H1 (cell line): Measurements from ENCODE around the gene NFIX. TPM values are rescaled to one million over a fixed set of nuclear protein-coding genes. Genes with fewer than 3 reads are reported as not detected.

Experiments
- CTCF ChIA-PET: fragments of 300-600 bp; sonication (Branson Sonifier 250); formaldehyde crosslinking; loops from one replicate; lab custom pipeline; 2021; ENCODE audit not compliant: partially characterized antibody; lab: Charles Lee
- POLR2A ChIA-PET: fragments of 300-600 bp; sonication (Branson Sonifier 250); formaldehyde crosslinking; loops from one replicate; lab custom pipeline; 2021; ENCODE audit warnings: inconsistent platforms; ENCODE audit not compliant: partially characterized antibody; lab: Charles Lee
- DNase-seq, 2 experiments: peaks; one replicate each; pipeline versions ENCODE4 v3.0.0 to v3.0.0-alpha.2; 2010 to 2022; ENCODE audit warnings: low spot score in 2 of 2, low read depth in 1 of 2, mixed read lengths in 1 of 2
- FAIRE-seq: peaks from 2 replicates; lab custom pipeline; 2011; peaks lifted over from hg19 to GRCh38; lab: Jason Lieb, UNC
- H2AFZ ChIP-seq: 2 replicates; pipeline ENCODE4 v1.8.1; 2012; ENCODE audit warnings: low read length, inconsistent platforms
- H2AK5ac ChIP-seq: 2 replicates; pipeline ENCODE4 v1.6.1; 2013; ENCODE audit warnings: low read depth, low read length
- H2BK120ac ChIP-seq: replicated peaks from 2 replicates; pipeline ENCODE3; 2013; ENCODE audit warnings: low read depth, low read length, inconsistent platforms
- H2BK12ac ChIP-seq: 2 replicates; pipeline ENCODE4 v1.6.1; 2013; ENCODE audit warnings: low read depth, low read length
- H2BK15ac ChIP-seq: 2 replicates; pipeline ENCODE4 v1.6.1; 2013; ENCODE audit warnings: low read length
- H2BK20ac ChIP-seq: 2 replicates; pipeline ENCODE4 v1.6.1; 2013; ENCODE audit warnings: low read length
- H2BK5ac ChIP-seq: 2 replicates; pipeline ENCODE4 v1.6.1; 2013; ENCODE audit warnings: low read depth, low read length
- H3K14ac ChIP-seq: 2 replicates; pipeline ENCODE4 v1.6.1; 2013; ENCODE audit warnings: inconsistent platforms; ENCODE audit not compliant: insufficient read length
- H3K18ac ChIP-seq: 2 replicates; pipeline ENCODE4 v1.6.1; 2013; ENCODE audit warnings: low read length; ENCODE audit errors: extremely low read depth
- H3K23ac ChIP-seq: 2 replicates; pipeline ENCODE4 v1.6.1; 2013; ENCODE audit warnings: inconsistent platforms; ENCODE audit not compliant: insufficient read length
- H3K23me2 ChIP-seq: 2 replicates; pipeline ENCODE4 v1.6.1; 2013; ENCODE audit warnings: low read depth, low read length
- H3K27ac ChIP-seq: 2 replicates; pipeline ENCODE4 v1.6.1; 2011; ENCODE audit warnings: low read depth, low read length, inconsistent platforms
- H3K27me3 ChIP-seq, 4 experiments: replicated peaks in 1 of 4; 1 replicate in 1 of 4; 2 replicates in 3 of 4; pipeline versions ENCODE4 v1.6.1 to v1.8.1; 2011 to 2013; ENCODE audit warnings: low read length in 3 of 4, mild to moderate bottlenecking in 3 of 4, inconsistent platforms in 2 of 4, mixed read lengths in 2 of 4, moderate library complexity in 1 of 4; ENCODE audit not compliant: control insufficient read depth in 3 of 4, insufficient read depth in 3 of 4; ENCODE audit errors: extremely low read depth in 1 of 4
- H3K36me3 ChIP-seq, 4 experiments: 2 replicates each; pipeline versions ENCODE4 v1.6.1 to v1.8.1; 2011 to 2013; ENCODE audit warnings: mild to moderate bottlenecking in 4 of 4, low read length in 3 of 4, moderate library complexity in 2 of 4, control low read depth in 1 of 4, inconsistent platforms in 1 of 4; ENCODE audit not compliant: insufficient read depth in 4 of 4, control insufficient read depth in 2 of 4
- H3K4ac ChIP-seq: replicated peaks from 2 replicates; pipeline ENCODE3; 2013; ENCODE audit warnings: low read length, low read depth, mixed read lengths, inconsistent platforms; ENCODE audit not compliant: insufficient read length
- H3K4me1 ChIP-seq, 4 experiments: replicated peaks in 1 of 4; 1 replicate in 1 of 4; 2 replicates in 3 of 4; pipeline versions ENCODE4 v1.6.1 to v1.8.1; 2011 to 2013; ENCODE audit warnings: low read length in 3 of 4, inconsistent platforms in 2 of 4, mixed read lengths in 1 of 4; ENCODE audit not compliant: insufficient read depth in 4 of 4, control insufficient read depth in 3 of 4
- H3K4me2 ChIP-seq, 2 experiments: 2 replicates each; pipeline versions ENCODE4 v1.6.1 to v1.8.1; 2011 to 2013; ENCODE audit warnings: low read depth in 2 of 2, low read length in 2 of 2, control low read depth in 1 of 2, inconsistent platforms in 1 of 2, mild to moderate bottlenecking in 1 of 2; ENCODE audit not compliant: insufficient read depth in 1 of 2
- H3K4me3 ChIP-seq, 4 experiments: fragments of 200-600, 300-600 bp in 1 of 4; sonication (generic), shearing (Covaris generic), sonication (Bioruptor Twin) in 1 of 4; 2 replicates each; pipeline versions ENCODE4 v1.5.1 to v1.8.1; 2011 to 2016; ENCODE audit warnings: low read length in 4 of 4, low read depth in 3 of 4, control low read depth in 2 of 4, inconsistent platforms in 2 of 4, mild to moderate bottlenecking in 2 of 4, mixed read lengths in 1 of 4, moderate library complexity in 1 of 4; ENCODE audit not compliant: insufficient read depth in 2 of 4; ENCODE audit errors: extremely low read depth in 1 of 4
- H3K56ac ChIP-seq: replicated peaks from 2 replicates; pipeline ENCODE3; 2013; ENCODE audit warnings: low read depth, mild to moderate bottlenecking, mixed read lengths, low read length, inconsistent platforms; ENCODE audit not compliant: insufficient read length
- H3K79me1 ChIP-seq: 2 replicates; pipeline ENCODE4 v1.6.1; 2013; ENCODE audit warnings: low read depth, low read length, control low read depth
- H3K79me2 ChIP-seq, 2 experiments: 2 replicates each; pipeline versions ENCODE4 v1.6.1 to v1.8.1; 2012 to 2013; ENCODE audit warnings: low read length in 2 of 2, mild to moderate bottlenecking in 2 of 2, inconsistent platforms in 1 of 2; ENCODE audit not compliant: insufficient read depth in 2 of 2, control insufficient read depth in 1 of 2
- H3K9ac ChIP-seq, 4 experiments: replicated peaks in 1 of 4; 1 replicate in 1 of 4; 2 replicates in 3 of 4; pipeline versions ENCODE4 v1.6.1 to v1.8.1; 2011 to 2013; ENCODE audit warnings: low read depth in 3 of 4, low read length in 3 of 4, control low read depth in 2 of 4, mild to moderate bottlenecking in 2 of 4, moderate library complexity in 2 of 4, inconsistent platforms in 1 of 4; ENCODE audit errors: extremely low read depth in 1 of 4
- H3K9me3 ChIP-seq, 2 experiments: 2 replicates each; pipeline versions ENCODE4 v1.6.1 to v1.8.1; 2012 to 2013; ENCODE audit warnings: mild to moderate bottlenecking in 2 of 2, moderate library complexity in 2 of 2, control low read depth in 1 of 2, inconsistent platforms in 1 of 2, low read depth in 1 of 2, low read length in 1 of 2, mixed read lengths in 1 of 2; ENCODE audit not compliant: insufficient read depth in 2 of 2
- H4K20me1 ChIP-seq, 2 experiments: replicated peaks in 1 of 2; 2 replicates each; pipeline versions ENCODE3 to v1.8.1; 2011 to 2013; ENCODE audit warnings: inconsistent platforms in 2 of 2, low read length in 2 of 2, mild to moderate bottlenecking in 1 of 2; ENCODE audit not compliant: insufficient read depth in 2 of 2, control insufficient read depth in 1 of 2
- H4K5ac ChIP-seq: 2 replicates; pipeline ENCODE4 v1.6.1; 2013; ENCODE audit warnings: low read length, low read depth, mixed read lengths, inconsistent platforms; ENCODE audit not compliant: insufficient read length
- H4K8ac ChIP-seq: 2 replicates; pipeline ENCODE4 v1.8.0; 2013; ENCODE audit warnings: mild to moderate bottlenecking, moderate library complexity, low read length, inconsistent platforms; ENCODE audit not compliant: insufficient read depth; ENCODE audit errors: extremely low read depth
- H4K91ac ChIP-seq: replicated peaks from 2 replicates; pipeline ENCODE3; 2013; ENCODE audit warnings: low read length, mixed read lengths, inconsistent platforms; ENCODE audit not compliant: insufficient read length
- CREB1 ChIP-seq: IDR thresholded peaks from 2 replicates; pipeline ENCODE4 v1.6.1; 2012; ENCODE audit warnings: inconsistent platforms
- CTBP2 ChIP-seq: IDR thresholded peaks from 2 replicates; pipeline ENCODE4 v1.7.0; 2011; ENCODE audit warnings: borderline replicate concordance, mild to moderate bottlenecking, moderate library complexity, mixed read lengths, low read length; ENCODE audit not compliant: insufficient read depth, insufficient read length
- EGR1 ChIP-seq: IDR thresholded peaks from 2 replicates; pipeline ENCODE4 v1.6.1; 2011; ENCODE audit warnings: low read depth, low read length, borderline replicate concordance
- EP300 ChIP-seq, 2 experiments: IDR thresholded peaks; 1 replicate in 1 of 2; 2 replicates in 1 of 2; pipeline ENCODE4 v1.6.1; 2011 to 2012; ENCODE audit warnings: low read depth in 2 of 2, low read length in 2 of 2, mild to moderate bottlenecking in 2 of 2, borderline replicate concordance in 1 of 2, inconsistent platforms in 1 of 2, moderate library complexity in 1 of 2
- GABPA ChIP-seq: IDR thresholded peaks from 2 replicates; pipeline ENCODE4 v1.6.1; 2011; ENCODE audit warnings: mild to moderate bottlenecking, low read length, moderate library complexity, borderline replicate concordance; ENCODE audit not compliant: insufficient read depth
- KDM5A ChIP-seq: fragments of 200-600 bp; IDR thresholded peaks from 2 replicates; pipeline ENCODE4 v1.7.1; 2012; ENCODE audit warnings: mild to moderate bottlenecking, low read length, inconsistent platforms, mixed read lengths
- NRF1 ChIP-seq: IDR thresholded peaks from 2 replicates; pipeline ENCODE4 v1.6.1; 2011; ENCODE audit warnings: mild to moderate bottlenecking, low read depth, low read length, improper control_type of control experiment
- POU5F1 ChIP-seq: IDR thresholded peaks from 2 replicates; pipeline ENCODE4 v1.6.1; 2011; ENCODE audit warnings: low read depth, mild to moderate bottlenecking, low read length, moderate library complexity
- SIRT6 ChIP-seq: IDR thresholded peaks from one replicate; pipeline ENCODE4 v1.7.1; 2012; ENCODE audit warnings: low read length, inconsistent platforms
- SIX5 ChIP-seq: IDR thresholded peaks from 2 replicates; pipeline ENCODE4 v1.6.1; 2011; ENCODE audit warnings: mild to moderate bottlenecking, low read depth, low read length
- whole genome bisulfite sequencing, 2 experiments: shearing (Covaris generic) in 1 of 2; methylation state at CpG; one replicate each; pipeline versions ENCODE4 v1.1.6 to v1.1.7; 2013 to 2015; ENCODE audit warnings: low lambda C conversion rate in 2 of 2, mixed read lengths in 2 of 2, inconsistent platforms in 1 of 2, low coverage in 1 of 2, missing lambda C conversion rate in 1 of 2; ENCODE audit not compliant: insufficient replicate concordance in 2 of 2, insufficient coverage in 1 of 2, insufficient read length in 1 of 2; ENCODE audit errors: extremely low coverage in 1 of 2, missing lambda C conversion rate in 1 of 2; 5-methylcytosine and 5-hydroxymethylcytosine counted together
- polyA plus RNA-seq, 7 experiments: library from polyadenylated mRNA; depleted of rRNA in 3 of 7; stranded (reverse) in 5 of 7; unstranded in 2 of 7; fragments of >200 nt in 5 of 7; fragments of 200-250 nt in 2 of 7; gene quantifications; 1 replicate in 5 of 7; 2 replicates in 1 of 7; 4 replicates in 1 of 7; pipeline versions ENCODE4 v1.2.1 to v1.2.3, GENCODE V29; 2011 to 2013; ENCODE audit warnings: missing spikeins in 2 of 7, mixed read lengths in 2 of 7
- total RNA-seq: library from RNA; stranded (reverse); fragmentation: NEBNext Ultra II Directional; extraction: Animal tissue kit (Norgen Biotek cat#: 25700); gene quantifications from 2 replicates; pipeline ENCODE4 v1.2.1, GENCODE V29; 2021
- TF ChIP-seq, protein P1 (sequence below): IDR thresholded peaks from 2 replicates; pipeline ENCODE4 v1.6.1; 2011; ENCODE audit warnings: low read length, improper control_type of control experiment

The NFIX gene
- total and polyA plus RNA-seq, 2 of the 8 experiments (the other 6 are each of a cell fraction or from before 2014, with no cell fraction given): 0.03 to 0.20 TPM

DNA sequence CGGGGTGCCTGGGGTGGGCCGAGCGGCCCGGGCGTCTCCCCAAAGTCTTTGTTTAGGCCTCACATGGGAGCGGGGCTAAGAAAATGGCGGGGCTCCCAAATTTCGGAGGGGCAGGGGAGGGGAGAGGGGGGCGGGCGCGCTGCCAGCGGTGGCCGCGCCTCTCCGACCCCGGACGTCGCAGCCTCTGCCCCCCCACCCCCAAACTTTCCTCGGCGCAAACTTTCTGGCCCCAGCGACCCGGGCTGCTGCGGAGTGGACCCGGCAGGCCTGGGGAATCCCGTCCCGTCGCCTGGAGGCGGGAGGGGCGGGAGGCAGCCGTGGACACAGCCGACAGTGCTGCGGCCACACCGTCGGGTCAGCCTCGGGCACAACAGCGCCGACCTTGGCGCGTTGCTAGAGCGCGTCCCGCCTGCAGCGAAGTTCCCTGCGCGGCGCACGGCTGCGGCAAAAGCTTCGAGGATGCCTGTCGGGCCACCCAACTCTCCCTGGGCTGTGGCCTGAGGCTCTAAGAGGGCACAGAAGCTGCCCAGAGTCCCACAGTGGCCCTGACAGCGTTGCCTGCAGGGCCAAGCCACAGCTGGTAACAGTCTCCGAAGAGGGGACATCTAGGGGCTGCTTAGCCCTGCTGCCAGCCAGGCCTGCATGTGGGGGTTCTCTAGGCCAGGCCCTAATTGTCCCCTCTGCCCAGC is 1.3 kb downstream of the NFIX start:
- Histone ChIP-seq H3K4me3 (peak overlapping the region in 3 of 4 experiments; percentile 21 to 50 (median 23); a peak in 4 of 8 replicates), H2BK5ac (no peak overlapping the region; the same call in 1 of the 2 replicates), H2BK12ac (no peak overlapping the region; the same call in 1 of the 2 replicates), H4K8ac (peak overlapping the region; percentile 57), H4K5ac (no peak overlapping the region), H3K18ac (no peak overlapping the region), H3K9ac (no peak overlapping the region), H3K27ac (no peak overlapping the region), H2AFZ (no peak overlapping the region), H2BK20ac (no peak overlapping the region), H3K23ac (no peak overlapping the region), H2BK120ac (no peak overlapping the region), H3K4me2 (peak overlapping the region; percentile 49 to 78), H3K56ac (no peak overlapping the region), H3K79me2 (no peaks in the 10 kb centered on the region), H4K20me1 (peaks cover 10 to 23% of the 10 kb centered on the region in 2 experiments), H3K9me3 (no peaks in the 10 kb centered on the region), H3K4ac (no peak overlapping the region), H2BK15ac (peak overlapping the region; percentile 88; the same call in 1 of the 2 replicates), H3K4me1 (peaks cover 0 to 10% (median 6%) of the 10 kb centered on the region in 4 experiments; a peak in 5 of 7 replicates), H3K23me2 (peaks cover 6% of the 10 kb centered on the region; the same call in 1 of the 2 replicates), H3K79me1 (peaks cover 3% of the 10 kb centered on the region; the same call in 1 of the 2 replicates), H2AK5ac (no peak overlapping the region), H3K27me3 (peaks cover 53 to 90% (median 80%) of the 10 kb centered on the region in 4 experiments), H3K14ac (no peak overlapping the region), H4K91ac (no peak overlapping the region), H3K36me3 (peaks cover 0 to 8% (median 0%) of the 10 kb centered on the region in 4 experiments; a peak in 1 of 8 replicates)
- peak in 1 of 2 experiments; percentile 81 for DNase-seq
- WGBS, 2 experiments: 14% methylated on average over 26 of the region's 52 CpGs; no CpG with 5 or more reads in 1 of the 2 experiments
- CTCF ChIA-PET: interaction anchor here (0.6 to 4.7 kb wide), 6 partner anchors 10 to 93 kb away, joined by 3 to 23 read pairs (median 4); no protein-coding TSS in a partner anchor
- POLR2A ChIA-PET: interaction anchor here (0.9 kb wide), 1 partner anchor 12 kb away, joined by 3 read pairs; no protein-coding TSS in a partner anchor
- FAIRE-seq: no peak
- TF ChIP-seq EGR1: peak; percentile 5; the same call in 1 of the 2 replicates
- TF ChIP-seq SIRT6: no peak
- TF ChIP-seq EP300 (IDR thresholded peaks at IDR 0.05; ENCODE audit: borderline replicate concordance in 1 of 2, low read depth in 2 of 2, low read length in 2 of 2): no peak
- peak; percentile 77 for TF ChIP-seq GABPA
- TF ChIP-seq, protein P1, sequence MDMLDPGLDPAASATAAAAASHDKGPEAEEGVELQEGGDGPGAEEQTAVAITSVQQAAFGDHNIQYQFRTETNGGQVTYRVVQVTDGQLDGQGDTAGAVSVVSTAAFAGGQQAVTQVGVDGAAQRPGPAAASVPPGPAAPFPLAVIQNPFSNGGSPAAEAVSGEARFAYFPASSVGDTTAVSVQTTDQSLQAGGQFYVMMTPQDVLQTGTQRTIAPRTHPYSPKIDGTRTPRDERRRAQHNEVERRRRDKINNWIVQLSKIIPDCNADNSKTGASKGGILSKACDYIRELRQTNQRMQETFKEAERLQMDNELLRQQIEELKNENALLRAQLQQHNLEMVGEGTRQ: no peak
- no peak for TF ChIP-seq CREB1
- no peak for TF ChIP-seq NRF1
- no peak for TF ChIP-seq KDM5A
- TF ChIP-seq SIX5: no peak
- peak; percentile 54 for TF ChIP-seq CTBP2
- no peak for TF ChIP-seq POU5F1
